ENCODE measurements around the gene AHDC1. TPM values are rescaled to one million over a fixed set of nuclear protein-coding genes. Genes with fewer than 3 reads are reported as not detected.

The AHDC1 gene
- total RNA-seq, 2 donors from 2014 or later = 23.5 to 35.0 TPM

Other genes starting within 250 kb of the AHDC1 start
- gene MAP3K6, start 237.2 kb downstream of the AHDC1 start, total RNA-seq = 10 to 100 TPM; 31.3 to 42.1 TPM
- 10 to 100 TPM; 21.1 to 36.6 TPM for gene FCN3, start 229.3 kb downstream of the AHDC1 start, total RNA-seq
- not detected for gene CD164L2, start 220.8 kb downstream of the AHDC1 start, total RNA-seq
- gene GPR3, start 211.5 kb downstream of the AHDC1 start, total RNA-seq = 1 to 10 TPM; 2.9 to 4.4 TPM
- gene WASF2, start 114.0 kb downstream of the AHDC1 start, total RNA-seq = 10 to 100 TPM; 20.7 to 49.0 TPM
- gene FGR, start 31.0 kb upstream of the AHDC1 start, total RNA-seq = 10 to 100 TPM in 1 of 2 donors, 1 to 10 TPM in 1; 5.7 to 19.8 TPM
- gene IFI6, start 68.0 kb upstream of the AHDC1 start, total RNA-seq = 10 to 100 TPM; 40.2 to 43.3 TPM
- 10 to 100 TPM in 1 of 2 donors, 1 to 10 TPM in 1; 9.8 to 11.3 TPM for gene FAM76A, start 121.8 kb upstream of the AHDC1 start, total RNA-seq
- 10 to 100 TPM; 24.6 to 31.6 TPM for gene STX12, start 169.1 kb upstream of the AHDC1 start, total RNA-seq
- gene PPP1R8, start 226.6 kb upstream of the AHDC1 start, total RNA-seq = 10 to 100 TPM; 17.9 to 23.9 TPM

Measured in right atrium auricular region (tissue), 2 donors.